Measurements from ENCODE around the gene RND3.

- TF ChIP-seq, protein P1, sequence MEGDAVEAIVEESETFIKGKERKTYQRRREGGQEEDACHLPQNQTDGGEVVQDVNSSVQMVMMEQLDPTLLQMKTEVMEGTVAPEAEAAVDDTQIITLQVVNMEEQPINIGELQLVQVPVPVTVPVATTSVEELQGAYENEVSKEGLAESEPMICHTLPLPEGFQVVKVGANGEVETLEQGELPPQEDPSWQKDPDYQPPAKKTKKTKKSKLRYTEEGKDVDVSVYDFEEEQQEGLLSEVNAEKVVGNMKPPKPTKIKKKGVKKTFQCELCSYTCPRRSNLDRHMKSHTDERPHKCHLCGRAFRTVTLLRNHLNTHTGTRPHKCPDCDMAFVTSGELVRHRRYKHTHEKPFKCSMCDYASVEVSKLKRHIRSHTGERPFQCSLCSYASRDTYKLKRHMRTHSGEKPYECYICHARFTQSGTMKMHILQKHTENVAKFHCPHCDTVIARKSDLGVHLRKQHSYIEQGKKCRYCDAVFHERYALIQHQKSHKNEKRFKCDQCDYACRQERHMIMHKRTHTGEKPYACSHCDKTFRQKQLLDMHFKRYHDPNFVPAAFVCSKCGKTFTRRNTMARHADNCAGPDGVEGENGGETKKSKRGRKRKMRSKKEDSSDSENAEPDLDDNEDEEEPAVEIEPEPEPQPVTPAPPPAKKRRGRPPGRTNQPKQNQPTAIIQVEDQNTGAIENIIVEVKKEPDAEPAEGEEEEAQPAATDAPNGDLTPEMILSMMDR (IDR thresholded peaks at IDR 0.05) = no peak
- TF ChIP-seq REST (IDR thresholded peaks at IDR 0.05; ENCODE audit: insufficient read depth in 1 of 2, low read depth in 2 of 2, low read length in 1 of 2) (no peak), POLR2AphosphoS5 (IDR thresholded peaks at IDR 0.05; ENCODE audit: low read depth, low read length) (no peak), SIN3A (IDR thresholded peaks at IDR 0.05; ENCODE audit: borderline replicate concordance, insufficient read depth, low read depth, low read length) (no peak)
Observed at GRCh38 chr2:150427298-150427697, 60.2 kb downstream of the RND3 start.
